HG03432 (cell line): ENCODE results near the gene SIRPB1.
"Not testable (repeated sequence)": the region's sequence is repeated elsewhere in the genome, so short reads cannot be mapped to it uniquely, and the experiment has no call there.

Source experiments
- ATAC-seq: cut with Tn5 transposase; IDR thresholded peaks from one replicate; pipeline ENCODE4 v1.9.1; 2021; ENCODE audit warnings: mild to moderate bottlenecking, moderate library complexity; ENCODE audit not compliant: unreplicated experiment

Gene SIRPB1

GRCh38 chr20:1637755-1638154, 17.9 kb upstream of the SIRPB1 start:
- ATAC-seq, result no peak

DNA sequence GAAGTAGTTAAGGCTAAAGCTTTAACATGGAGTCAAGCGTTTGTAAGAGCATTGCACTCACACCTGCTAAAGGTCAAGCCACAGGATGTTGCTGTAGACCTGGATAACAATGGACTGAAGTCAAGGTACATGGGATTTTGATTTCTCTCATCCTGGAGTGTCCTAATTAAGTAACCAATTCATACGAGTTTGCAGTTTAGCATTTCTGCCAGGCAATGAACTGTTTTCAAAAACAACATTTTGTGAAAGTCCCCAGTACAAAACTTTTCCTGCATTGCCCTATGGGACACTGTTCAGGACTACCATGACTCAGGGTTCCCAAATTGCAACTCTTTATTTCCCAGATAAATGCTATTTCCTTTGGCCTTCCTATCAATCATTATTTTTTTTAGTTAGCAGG, 17.4 kb upstream of the SIRPB1 start:
- ATAC-seq, result no peak

DNA sequence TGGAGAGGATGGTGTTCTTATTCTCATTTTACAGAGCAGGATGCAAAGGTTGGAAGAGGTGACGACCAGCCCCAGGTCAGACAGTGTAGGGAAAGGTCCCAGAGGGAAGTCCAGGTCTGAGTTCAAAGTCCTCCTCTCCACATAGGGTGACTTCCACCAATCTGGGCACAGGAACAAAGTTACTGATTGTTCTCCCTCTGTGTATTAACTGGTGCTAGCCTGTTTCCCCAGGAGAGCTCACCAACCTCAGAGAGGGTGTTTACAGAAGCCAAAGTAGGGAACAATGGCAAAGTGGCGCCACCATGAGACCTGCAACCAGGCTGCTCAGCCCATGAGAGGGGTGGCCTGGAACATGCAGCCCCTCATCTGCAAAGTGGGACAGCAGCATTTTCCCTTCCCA, 16.8 kb upstream of the SIRPB1 start:
- ATAC-seq, result no peak

- no peak for ATAC-seq
These were observed 15.6 kb upstream of the SIRPB1 start for GRCh38 chr20:1635291-1635979.

DNA sequence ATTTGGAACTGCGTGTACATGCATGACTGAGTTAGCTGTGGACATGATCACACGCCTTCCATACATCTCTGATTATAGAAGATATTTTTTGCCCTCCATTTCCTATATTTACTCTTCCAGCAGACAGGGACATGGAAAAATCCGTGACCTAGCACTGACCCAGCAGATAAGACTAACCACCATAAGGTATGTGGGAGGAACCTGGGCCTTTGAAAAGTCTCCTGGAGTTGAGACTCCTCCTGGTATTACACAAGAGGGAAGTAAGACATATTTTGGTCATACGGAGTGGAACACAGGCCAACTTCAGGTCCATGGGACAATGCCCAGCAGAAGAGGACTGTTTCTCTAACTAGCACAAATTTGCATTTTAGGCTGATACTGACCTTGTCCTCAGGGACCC, 13.7 kb upstream of the SIRPB1 start:
- ATAC-seq, result no peak

GRCh38 chr20:1632178-1632577, 12.4 kb upstream of the SIRPB1 start:
- ATAC-seq, result no peak

GRCh38 chr20:1631309-1632151, 11.7 kb upstream of the SIRPB1 start:
- ATAC-seq, result no peak

GRCh38 chr20:1630186-1630585, 10.4 kb upstream of the SIRPB1 start:
- no peak for ATAC-seq

DNA sequence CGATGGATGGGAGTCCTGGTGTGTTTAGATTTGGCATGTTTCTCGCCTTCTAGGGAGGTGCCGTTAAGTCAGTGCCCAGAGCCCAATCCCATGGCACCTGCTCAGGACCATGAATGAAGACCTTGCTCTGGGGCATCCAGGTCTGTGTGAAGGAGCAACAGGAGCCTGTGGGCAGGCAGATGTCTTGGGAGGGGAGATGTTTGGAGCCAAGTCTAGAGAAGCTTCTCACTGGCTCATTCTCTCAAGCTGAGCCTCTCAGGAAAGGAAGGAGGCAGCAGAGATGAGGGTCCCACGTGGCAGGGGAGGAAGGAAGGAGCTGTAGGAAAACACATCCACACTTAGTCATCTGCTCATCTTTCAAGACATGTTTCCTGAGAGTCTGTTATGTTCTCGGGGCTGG, 9.5 kb upstream of the SIRPB1 start:
- ATAC-seq, result no peak

- ATAC-seq, result no peak
These were observed 8.8 kb upstream of the SIRPB1 start for GRCh38 chr20:1628621-1629020.

DNA sequence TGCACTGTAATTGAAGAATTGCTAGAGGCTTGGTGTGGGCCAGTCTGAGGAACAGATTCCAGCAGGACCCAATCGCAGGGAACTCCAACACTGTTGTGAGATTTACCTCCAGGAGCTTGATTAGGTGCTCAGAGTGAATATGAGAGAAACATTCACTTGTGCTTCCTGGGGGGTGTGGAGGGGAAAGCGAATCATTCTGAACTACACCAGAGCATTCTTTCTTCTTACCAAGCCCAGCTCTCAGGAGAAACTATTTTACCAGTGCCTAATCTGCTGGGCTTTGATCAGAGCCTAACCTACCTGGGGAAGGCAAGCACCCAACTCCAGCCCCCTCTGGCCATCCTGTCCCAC, 7.4 kb upstream of the SIRPB1 start:
- ATAC-seq, result no peak

DNA sequence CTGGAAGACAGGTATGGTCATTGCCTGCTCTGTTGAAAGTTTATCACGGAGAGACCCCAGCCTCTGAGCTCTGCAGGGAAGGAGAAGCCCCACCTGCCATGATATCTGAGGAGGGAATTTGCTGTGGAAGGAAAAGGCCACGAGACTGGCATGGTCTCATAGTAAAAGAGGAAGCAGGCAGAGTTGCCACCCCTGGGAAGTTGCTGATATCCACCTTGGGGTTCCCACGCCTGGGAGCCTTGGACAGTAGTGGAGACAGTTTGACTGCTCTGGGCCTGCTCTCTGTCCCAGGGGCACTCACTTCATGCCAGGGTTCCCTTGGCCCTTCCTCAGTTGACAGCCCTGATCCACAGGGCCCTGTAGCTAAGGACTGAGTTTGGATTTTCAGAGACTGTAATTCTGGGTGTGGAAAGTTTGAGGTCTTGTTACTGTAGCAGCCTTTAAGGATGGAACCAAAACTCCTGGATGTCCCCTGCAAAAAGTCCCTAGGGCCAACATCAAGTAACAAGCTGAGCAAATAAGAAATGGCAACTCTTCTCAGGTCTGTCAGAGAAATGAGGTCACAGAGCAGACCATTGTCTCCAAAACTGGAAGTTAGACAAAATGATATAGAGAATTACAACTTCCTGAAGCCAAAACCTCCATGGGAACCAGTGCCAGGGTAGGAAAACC, 6.9 kb upstream of the SIRPB1 start:
- no peak for ATAC-seq

DNA sequence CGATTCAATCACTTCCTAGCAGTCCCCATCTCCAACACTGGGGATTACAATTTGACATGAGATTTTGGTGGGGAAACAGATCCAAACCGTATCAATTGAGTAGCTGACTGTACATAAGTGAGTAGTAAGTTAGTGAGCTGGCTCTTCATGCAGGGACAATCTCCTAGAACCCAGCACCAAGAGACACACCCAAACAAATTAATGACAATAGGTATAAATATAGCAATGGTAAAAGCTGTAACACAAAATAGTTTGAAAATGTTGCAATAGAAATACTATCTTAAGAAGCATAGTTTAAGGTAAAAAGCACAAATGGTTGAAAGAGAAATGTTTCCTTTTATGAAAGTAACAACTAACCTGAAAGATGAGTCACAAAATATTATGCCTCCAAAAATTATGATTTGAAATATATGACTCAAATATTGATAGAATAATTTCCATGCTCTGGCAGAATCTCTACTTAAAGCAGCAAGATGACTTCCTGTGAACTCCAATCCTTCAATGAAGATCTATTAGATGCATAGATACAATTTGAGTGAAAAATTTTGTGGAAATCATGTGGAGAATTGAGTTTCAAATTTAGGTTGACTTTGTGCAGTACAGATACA, 5.4 kb upstream of the SIRPB1 start:
- ATAC-seq, result no peak

DNA sequence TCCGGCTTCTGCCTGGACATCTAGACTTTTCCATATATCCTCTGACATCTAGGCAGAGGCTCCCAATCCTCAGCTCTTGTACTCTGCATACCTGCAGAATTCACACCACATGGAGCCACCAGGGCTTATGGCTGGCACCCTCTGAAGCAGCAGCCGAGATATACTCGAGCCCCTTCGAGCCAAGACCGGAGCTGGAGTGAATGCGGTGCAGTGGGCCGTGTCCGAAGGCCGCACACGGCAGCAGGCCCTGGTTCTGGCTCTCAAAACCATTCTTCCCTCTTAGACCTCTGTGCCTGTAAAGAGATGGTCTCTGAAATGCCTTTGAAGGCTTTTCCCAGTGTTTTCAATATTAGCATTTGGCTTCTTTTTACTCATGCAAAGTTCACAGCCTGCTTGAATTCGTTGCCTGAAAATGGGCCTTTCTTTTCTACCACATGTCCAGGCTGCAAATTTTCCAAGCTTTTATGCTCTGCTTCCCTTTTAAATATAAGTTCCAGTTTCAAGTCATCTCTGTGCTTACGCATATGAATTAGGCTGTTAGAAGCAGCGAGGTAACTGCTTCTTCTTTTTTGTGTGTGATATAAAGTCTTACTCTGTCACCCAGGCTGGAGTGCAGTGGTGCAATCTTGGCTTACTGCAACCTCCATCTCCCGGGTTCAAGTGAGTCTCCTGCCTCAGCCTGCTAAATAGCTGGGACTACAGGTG, 3.8 kb upstream of the SIRPB1 start:
- no peak for ATAC-seq

DNA sequence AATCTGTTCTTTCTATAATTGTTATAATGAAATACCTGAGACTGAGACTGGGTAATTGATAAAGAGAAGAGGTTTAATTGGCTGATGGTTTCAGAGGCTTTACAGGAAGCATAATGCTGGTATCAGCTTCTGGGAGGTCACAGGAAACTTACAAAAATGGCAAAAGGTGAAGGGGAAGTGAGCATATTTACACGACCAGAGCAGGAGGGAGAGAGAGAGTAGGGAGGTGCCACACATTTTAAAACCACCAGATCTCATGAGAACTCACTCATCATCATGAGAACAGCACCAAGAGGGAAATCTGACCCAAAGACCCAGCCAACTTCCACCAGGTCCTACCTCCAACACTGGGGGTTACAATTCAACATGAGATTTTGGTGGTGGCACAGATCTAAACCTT, 2.6 kb upstream of the SIRPB1 start:
- no peak for ATAC-seq

DNA sequence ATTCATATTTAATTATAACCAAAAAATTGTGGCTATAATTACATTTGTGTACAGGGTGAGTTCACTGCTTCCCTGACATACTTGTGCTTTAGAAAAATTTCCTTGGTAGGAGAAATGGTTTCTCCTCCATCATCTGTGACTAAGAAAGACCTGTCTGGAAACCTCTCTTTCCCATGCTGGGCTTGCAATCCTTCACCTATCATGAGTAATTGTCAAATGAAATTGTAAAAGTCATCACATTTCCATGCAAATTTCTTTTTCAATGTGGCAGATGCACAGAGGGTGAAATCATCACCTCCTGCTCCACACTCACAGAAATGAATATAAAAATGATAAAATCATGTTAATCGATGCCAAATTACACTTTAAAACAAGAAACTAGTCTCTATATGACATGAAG, 1.5 kb upstream of the SIRPB1 start:
- ATAC-seq, result no peak

GRCh38 chr20:1618954-1619540, 762 bp downstream of the SIRPB1 start:
- no peak for ATAC-seq

DNA sequence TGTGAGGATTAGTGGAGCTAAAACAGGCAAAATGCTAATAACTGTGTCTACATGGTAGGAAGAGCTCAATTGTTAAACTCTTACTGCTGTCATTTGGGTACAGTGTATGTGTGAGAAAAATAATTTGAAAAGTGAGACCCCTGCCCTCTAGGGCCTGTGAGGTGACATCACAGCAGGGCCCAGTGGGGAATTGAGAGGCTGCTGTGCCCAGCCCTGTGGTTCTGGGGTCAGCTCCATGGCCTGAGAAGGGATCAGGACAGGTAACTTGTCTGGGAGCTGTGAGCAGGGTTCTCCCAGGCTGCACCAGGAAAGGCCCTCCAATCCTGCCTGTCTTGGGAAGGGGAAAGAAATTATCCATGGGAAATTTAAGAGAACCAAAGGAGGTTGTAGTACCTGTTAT, 1.3 kb downstream of the SIRPB1 start:
- no peak for ATAC-seq

DNA sequence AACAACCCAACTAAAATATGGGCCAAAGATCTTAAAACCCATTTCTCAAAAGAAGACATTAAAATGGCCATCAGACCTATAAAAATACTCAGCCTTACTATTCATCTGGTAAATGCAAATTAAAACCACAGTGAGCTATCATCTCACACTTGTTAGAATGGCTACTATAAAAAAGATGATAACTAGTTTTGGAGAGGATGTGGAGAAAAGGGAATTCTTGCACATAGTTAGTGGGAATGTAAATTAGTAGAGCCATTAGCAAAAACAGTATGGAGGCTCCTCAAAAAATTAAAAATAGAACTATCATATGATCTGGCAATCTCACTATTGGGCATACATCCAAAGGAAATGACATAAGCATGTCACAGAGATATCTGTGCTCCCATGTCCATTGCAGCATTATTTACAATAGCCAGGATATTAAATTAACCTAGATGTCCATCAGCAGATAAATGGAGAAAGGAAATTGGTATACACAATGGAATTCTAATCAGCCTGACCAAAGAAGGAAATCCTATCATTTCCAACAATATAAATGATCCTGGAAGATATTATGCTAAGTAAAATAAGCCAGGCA, 2.9 kb downstream of the SIRPB1 start:
- ATAC-seq, result no peak

- ATAC-seq, result not testable (repeated sequence)
These were observed 9.4 kb downstream of the SIRPB1 start for GRCh38 chr20:1610404-1610803.
